VCaP (cell line): ENCODE results near the gene NVL.
A peak's percentile ranks its signal among the peaks of the same experiment; 100 is the strongest.

Source experiments
- H3K27ac ChIP-seq: fragments of 450-650 bp; 2 replicates; pipeline ENCODE4 v1.5.1; 2017
- CTCF ChIP-seq: fragments of 450-650 bp; conservative IDR thresholded peaks from 2 replicates; pipeline ENCODE4 v1.5.1; 2017; ENCODE audit warnings: mild to moderate bottlenecking, moderate library complexity

Gene NVL

DNA sequence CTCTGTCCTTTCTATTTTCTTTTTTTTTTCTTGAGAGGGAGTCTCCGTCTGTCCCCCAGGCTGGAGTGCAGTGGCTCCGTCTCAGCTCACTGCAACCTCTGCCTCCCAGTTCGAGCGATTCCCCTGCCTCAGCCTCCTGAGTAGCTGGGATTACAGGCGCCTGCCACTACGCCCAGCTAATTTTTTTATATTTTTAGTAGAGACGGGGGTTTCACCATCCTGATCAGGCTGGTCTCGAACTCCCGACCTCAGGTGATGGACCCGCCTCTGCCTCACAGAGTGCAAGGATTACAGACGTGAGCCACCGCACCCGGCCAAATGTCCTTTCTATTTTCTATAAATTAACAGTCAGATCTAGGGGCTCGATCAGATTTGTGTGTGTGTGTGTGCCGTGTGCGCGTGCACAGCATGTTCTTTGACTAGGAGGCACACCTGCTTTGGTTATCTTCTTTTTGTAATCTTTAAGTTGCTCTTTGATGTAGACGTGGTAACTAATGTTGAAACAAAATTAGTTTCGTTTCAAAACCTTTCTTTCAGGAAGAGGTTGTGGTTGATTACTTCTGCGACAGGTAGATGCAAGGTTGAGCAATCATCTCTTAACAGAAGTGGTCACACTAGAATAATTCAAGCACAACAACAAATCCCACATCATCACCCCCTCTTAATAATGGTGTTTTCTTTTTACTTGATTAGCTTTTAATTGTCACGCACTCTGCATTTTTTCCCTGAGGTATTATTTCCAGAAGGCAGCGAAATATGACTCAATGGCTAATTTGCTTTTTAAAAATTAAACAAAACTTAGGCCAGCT is 147.7 kb downstream of the NVL start:
- peak overlapping the region; percentile 95 for H3K27ac ChIP-seq
- no peak for TF ChIP-seq CTCF

GRCh38 chr1:224181453-224181810 is 148.5 kb downstream of the NVL start:
- no peak for TF ChIP-seq CTCF
- peak overlapping the region; percentile 95 for H3K27ac ChIP-seq

- peak overlapping the region; percentile 95 for H3K27ac ChIP-seq
Observed at GRCh38 chr1:224180783-224181452, 149.1 kb downstream of the NVL start.

DNA sequence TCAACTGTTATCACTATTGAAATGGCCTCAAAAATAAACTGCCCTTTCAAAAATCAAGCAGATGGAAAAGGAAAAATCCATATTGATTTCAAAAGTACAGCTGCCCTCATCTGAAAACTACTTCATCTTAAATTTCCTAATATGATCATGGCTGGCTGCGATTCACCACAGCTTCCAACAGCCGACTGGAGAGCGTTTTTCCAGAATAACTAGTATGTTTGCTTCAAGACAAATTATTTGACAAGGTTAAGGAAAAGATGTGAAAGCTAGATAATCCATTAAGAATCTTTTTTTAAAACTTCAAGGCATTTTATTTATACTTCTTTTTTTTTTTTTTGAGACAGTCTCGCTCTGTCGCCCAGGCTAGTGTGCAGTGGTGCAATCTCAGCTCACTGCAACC is 151.1 kb downstream of the NVL start:
- peak overlapping the region; percentile 95 for H3K27ac ChIP-seq
- no peak for TF ChIP-seq CTCF

More at GRCh38 chr1:224180783-224181452, 149.1 kb downstream of the NVL start:
- no peak for TF ChIP-seq CTCF

DNA sequence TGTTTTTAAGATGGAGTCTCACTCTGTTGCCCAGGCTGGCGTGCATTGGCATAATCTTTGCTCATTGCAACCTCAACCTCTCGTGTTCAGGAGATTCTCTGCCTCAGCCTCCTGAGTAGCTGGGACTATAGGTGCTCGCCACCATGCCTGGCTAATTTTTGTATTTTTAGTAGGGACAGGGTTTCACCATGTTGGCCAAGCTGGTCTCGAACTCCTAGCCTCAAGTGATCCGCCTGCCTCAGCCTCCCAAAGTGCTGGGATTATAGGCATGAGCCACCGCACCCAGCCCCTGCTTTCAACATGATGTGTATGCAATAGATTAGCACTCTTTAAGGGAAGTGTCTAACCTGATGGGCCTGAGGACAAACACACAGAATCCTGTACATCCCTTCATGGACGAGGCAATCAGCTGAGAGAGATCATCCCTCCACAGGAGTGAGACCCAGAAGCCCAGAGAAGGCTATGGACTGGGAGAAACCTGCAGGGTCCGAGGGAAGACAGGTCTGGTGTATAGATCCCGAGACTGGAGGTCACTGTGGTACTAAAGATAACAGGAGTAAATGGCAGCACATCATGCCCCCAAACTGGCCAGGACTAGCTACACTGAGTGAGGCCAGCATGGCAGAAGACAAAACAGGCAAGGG is 152.5 kb downstream of the NVL start:
- no peak for TF ChIP-seq CTCF
- peak overlapping the region; percentile 95 for H3K27ac ChIP-seq
